Heart left ventricle (tissue), 13 donors: ENCODE measurements around the gene CTNNA1.

Experiments
- POLR2A ChIP-seq, 2 donors: fragments of 450-650 bp; IDR thresholded peaks; one replicate each; pipeline ENCODE4 v1.6.1; 2017; ENCODE audit warnings: antibody characterized with exemption in 2 of 2, mild to moderate bottlenecking in 2 of 2, moderate library complexity in 2 of 2
- TF ChIP-seq, protein P1 (sequence below), 12 donors: fragments of 200-600 bp; sonication (generic) in 4 of 12; IDR thresholded peaks; one replicate each; pipeline versions ENCODE4 v1.5.0 to v1.8.0; 2018 to 2022; ENCODE audit warnings: antibody characterized with exemption in 12 of 12, mild to moderate bottlenecking in 5 of 12
- donor health status: ischemic (EF 13 %, LVEDD 7.1; RV severe dilation, severe dysfunction).
- donor health status: DM: no; HTN: yes; CAD: no.
- donor health status: DM: no; HTN: no; CAD: no.
- donor health status: ischemic (EF 25% LVEDD 6.9; RV normal size, moderate dysfunction).
- donor health status: ischemic (EF 25% LVEDD 5.7; RV mildly dilated, moderate dysfunction).
- donor health status: ischemic (EF 35%, LVEDD 5.7; RV mildly dilated, moderate dysfunction).
- donor health status: nonischemic (EF 11% LVEDD 7.7; RV severe dilation, severe dysfunction).
- donor health status: DM: yes; HTN: yes; CAD: no.
- donor health status: PGD.
- donor health status: ischemic (EF 29% LVEDD 5.4; RV normal size, mild dysfunction).
- donor health status: nonischemic (EF 23%, LVEDD 6.1; RV moderate dilation, normal function).

DNA sequence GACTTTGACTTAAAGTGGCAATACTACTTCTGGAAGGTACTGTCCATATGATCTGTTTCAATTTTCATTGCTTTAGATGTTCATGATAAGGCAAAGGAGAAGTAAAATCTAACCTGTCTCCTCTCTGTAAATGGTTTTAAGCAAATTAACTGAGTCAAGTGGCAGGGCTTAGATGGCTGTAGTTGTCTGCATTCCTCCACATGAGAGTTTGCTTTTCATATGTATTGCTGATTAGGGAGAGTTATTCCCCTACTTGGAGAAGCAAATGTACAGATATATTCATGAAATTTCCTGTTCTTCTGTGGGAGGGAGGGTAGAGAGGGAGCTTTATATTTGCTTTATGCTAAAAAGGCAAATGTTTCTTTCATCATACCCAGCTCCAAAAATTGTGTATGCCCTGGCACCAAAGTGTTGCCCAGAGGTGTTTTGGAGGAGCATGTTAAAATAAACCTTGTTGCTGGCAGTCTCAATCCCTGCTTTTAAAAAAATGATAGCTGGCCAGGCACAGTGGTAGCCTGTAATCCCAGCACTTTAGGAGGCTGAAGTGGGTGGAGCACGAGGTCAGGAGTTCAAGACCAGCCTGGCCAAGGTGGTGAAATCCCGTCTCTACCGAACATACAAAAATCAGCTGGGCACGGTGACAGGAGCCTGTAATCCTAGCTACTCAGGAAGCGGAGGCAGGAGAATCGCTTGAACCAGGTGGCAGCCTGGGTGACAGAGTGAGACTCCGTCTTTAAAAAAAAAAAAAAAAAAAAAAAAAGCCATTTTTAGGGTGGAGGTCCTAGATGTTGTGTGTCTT, 125.4 kb downstream of the CTNNA1 start:
- TF ChIP-seq POLR2A (IDR thresholded peaks at IDR 0.05) = no peak
- TF ChIP-seq, protein P1, sequence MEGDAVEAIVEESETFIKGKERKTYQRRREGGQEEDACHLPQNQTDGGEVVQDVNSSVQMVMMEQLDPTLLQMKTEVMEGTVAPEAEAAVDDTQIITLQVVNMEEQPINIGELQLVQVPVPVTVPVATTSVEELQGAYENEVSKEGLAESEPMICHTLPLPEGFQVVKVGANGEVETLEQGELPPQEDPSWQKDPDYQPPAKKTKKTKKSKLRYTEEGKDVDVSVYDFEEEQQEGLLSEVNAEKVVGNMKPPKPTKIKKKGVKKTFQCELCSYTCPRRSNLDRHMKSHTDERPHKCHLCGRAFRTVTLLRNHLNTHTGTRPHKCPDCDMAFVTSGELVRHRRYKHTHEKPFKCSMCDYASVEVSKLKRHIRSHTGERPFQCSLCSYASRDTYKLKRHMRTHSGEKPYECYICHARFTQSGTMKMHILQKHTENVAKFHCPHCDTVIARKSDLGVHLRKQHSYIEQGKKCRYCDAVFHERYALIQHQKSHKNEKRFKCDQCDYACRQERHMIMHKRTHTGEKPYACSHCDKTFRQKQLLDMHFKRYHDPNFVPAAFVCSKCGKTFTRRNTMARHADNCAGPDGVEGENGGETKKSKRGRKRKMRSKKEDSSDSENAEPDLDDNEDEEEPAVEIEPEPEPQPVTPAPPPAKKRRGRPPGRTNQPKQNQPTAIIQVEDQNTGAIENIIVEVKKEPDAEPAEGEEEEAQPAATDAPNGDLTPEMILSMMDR (IDR thresholded peaks at IDR 0.05) = no peak
